Measurements from ENCODE around the gene ANXA1. TPM values are rescaled to one million over a fixed set of nuclear protein-coding genes. Genes with fewer than 3 reads are reported as not detected.

The ANXA1 gene
- total and polyA plus RNA-seq, 4 donors, result 4.8 to 28.6 (median 14.5) TPM

DNA sequence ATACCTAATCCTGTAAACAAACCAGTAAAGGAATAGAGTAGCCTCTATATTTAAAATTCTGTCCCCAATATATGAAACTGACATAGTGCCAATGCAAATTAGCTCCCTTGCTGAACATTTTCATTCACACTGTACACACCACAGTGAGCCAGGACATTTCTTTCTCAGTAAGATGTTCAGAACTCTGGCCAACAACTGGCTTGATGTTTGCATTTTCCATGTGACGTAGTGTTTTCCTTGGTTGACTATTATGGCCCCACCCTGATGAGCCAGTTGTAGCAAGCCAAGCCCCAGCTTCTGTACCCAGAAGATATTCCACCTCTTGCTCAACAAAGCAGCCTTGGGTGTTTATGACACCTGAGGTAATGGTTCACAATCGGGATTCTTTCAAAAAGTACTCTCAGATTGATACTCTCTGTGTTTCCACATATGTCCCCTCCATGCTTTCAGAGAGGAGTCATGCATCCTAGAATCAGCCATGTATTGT, 17.7 kb upstream of the ANXA1 start:
- Histone ChIP-seq H3K9ac (ENCODE audit: low read depth in 1 of 2, low read length in 2 of 2) (no peak overlapping the region), H3K9me3 (ENCODE audit: control insufficient read depth in 4 of 4, low read length in 3 of 4) (no peaks in the 10 kb centered on the region), H3K4me3 (ENCODE audit: low read depth in 1 of 3, low read length in 3 of 3) (no peak overlapping the region), H3K36me3 (ENCODE audit: control insufficient read depth in 4 of 4, insufficient read depth in 3 of 4, low read depth in 1 of 4, low read length in 3 of 4) (no peaks in the 10 kb centered on the region), H3K27ac (ENCODE audit: low read depth in 1 of 2, low read length in 2 of 2) (no peak overlapping the region), H3K4me1 (ENCODE audit: control insufficient read depth in 4 of 4, insufficient read depth in 4 of 4, low read length in 3 of 4) (no peaks in the 10 kb centered on the region), H3K27me3 (ENCODE audit: control insufficient read depth in 4 of 4, insufficient read depth in 4 of 4, low read length in 3 of 4) (no peaks in the 10 kb centered on the region)
- DNase-seq (ENCODE audit: low spot score), result no peak
- 88% methylated on average over 2 of the region's 2 CpGs for WGBS
- no peak for TF ChIP-seq RXRA (IDR thresholded peaks at IDR 0.05)
- no peak for TF ChIP-seq RAD21 (IDR thresholded peaks at IDR 0.05)
- TF ChIP-seq HNF4G (IDR thresholded peaks at IDR 0.05), result no peak
- TF ChIP-seq, protein P1, sequence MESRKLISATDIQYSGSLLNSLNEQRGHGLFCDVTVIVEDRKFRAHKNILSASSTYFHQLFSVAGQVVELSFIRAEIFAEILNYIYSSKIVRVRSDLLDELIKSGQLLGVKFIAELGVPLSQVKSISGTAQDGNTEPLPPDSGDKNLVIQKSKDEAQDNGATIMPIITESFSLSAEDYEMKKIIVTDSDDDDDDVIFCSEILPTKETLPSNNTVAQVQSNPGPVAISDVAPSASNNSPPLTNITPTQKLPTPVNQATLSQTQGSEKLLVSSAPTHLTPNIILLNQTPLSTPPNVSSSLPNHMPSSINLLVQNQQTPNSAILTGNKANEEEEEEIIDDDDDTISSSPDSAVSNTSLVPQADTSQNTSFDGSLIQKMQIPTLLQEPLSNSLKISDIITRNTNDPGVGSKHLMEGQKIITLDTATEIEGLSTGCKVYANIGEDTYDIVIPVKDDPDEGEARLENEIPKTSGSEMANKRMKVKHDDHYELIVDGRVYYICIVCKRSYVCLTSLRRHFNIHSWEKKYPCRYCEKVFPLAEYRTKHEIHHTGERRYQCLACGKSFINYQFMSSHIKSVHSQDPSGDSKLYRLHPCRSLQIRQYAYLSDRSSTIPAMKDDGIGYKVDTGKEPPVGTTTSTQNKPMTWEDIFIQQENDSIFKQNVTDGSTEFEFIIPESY (IDR thresholded peaks at IDR 0.05), result no peak
- TF ChIP-seq TAF1 (conservative IDR thresholded peaks at IDR 0.05), result no peak
- no peak for TF ChIP-seq EGR1 (IDR thresholded peaks at IDR 0.05; ENCODE audit: low read depth in 2 of 2)
- TF ChIP-seq HNF4A (conservative IDR thresholded peaks at IDR 0.05), result no peak
- TF ChIP-seq SP1 (IDR thresholded peaks at IDR 0.05), result no peak
- TF ChIP-seq, protein P2, sequence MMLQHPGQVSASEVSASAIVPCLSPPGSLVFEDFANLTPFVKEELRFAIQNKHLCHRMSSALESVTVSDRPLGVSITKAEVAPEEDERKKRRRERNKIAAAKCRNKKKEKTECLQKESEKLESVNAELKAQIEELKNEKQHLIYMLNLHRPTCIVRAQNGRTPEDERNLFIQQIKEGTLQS (IDR thresholded peaks at IDR 0.05), result no peak
- TF ChIP-seq FOXA2 (IDR thresholded peaks at IDR 0.05), result no peak
- no peak for TF ChIP-seq YY1 (IDR thresholded peaks at IDR 0.05)
- no peak for TF ChIP-seq JUND (IDR thresholded peaks at IDR 0.05)
- TF ChIP-seq, protein P3, sequence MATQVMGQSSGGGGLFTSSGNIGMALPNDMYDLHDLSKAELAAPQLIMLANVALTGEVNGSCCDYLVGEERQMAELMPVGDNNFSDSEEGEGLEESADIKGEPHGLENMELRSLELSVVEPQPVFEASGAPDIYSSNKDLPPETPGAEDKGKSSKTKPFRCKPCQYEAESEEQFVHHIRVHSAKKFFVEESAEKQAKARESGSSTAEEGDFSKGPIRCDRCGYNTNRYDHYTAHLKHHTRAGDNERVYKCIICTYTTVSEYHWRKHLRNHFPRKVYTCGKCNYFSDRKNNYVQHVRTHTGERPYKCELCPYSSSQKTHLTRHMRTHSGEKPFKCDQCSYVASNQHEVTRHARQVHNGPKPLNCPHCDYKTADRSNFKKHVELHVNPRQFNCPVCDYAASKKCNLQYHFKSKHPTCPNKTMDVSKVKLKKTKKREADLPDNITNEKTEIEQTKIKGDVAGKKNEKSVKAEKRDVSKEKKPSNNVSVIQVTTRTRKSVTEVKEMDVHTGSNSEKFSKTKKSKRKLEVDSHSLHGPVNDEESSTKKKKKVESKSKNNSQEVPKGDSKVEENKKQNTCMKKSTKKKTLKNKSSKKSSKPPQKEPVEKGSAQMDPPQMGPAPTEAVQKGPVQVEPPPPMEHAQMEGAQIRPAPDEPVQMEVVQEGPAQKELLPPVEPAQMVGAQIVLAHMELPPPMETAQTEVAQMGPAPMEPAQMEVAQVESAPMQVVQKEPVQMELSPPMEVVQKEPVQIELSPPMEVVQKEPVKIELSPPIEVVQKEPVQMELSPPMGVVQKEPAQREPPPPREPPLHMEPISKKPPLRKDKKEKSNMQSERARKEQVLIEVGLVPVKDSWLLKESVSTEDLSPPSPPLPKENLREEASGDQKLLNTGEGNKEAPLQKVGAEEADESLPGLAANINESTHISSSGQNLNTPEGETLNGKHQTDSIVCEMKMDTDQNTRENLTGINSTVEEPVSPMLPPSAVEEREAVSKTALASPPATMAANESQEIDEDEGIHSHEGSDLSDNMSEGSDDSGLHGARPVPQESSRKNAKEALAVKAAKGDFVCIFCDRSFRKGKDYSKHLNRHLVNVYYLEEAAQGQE (IDR thresholded peaks at IDR 0.05), result no peak
- TF ChIP-seq CTCF (IDR thresholded peaks at IDR 0.05; ENCODE audit: low read depth, low read length, missing input control), result no peak
- TF ChIP-seq, protein P4, sequence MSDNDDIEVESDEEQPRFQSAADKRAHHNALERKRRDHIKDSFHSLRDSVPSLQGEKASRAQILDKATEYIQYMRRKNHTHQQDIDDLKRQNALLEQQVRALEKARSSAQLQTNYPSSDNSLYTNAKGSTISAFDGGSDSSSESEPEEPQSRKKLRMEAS (IDR thresholded peaks at IDR 0.05), result no peak
- TF ChIP-seq GABPA (IDR thresholded peaks at IDR 0.05 in 1 of 2, conservative IDR thresholded peaks at IDR 0.05 in 1 of 2), result no peak
- TF ChIP-seq FOXA1 (IDR thresholded peaks at IDR 0.05), result no peak
- no peak for TF ChIP-seq NR2F2 (IDR thresholded peaks at IDR 0.05)

Measured in liver (tissue), 9 donors.